Fibroblast of villous mesenchyme (primary cell): Measurements from ENCODE around the gene RESF1. TPM values are rescaled to one million over a fixed set of nuclear protein-coding genes. Genes with fewer than 3 reads are reported as not detected.
A peak's percentile ranks its signal among the peaks of the same experiment; 100 is the strongest.

Experiments
- DNase-seq: peaks from one replicate; pipeline ENCODE4 v3.0.0-alpha.2; 2010; ENCODE audit warnings: low read depth
- H3K4me3 ChIP-seq: 2 replicates; pipeline ENCODE4 v1.5.1; 2011; ENCODE audit warnings: low read depth, mild to moderate bottlenecking, low read length
- total RNA-seq: library from RNA; depleted of rRNA; stranded (reverse); fragments of >200 nt; gene quantifications from 2 replicates; pipeline ENCODE4 v1.2.3, GENCODE V29; 2012
- TF ChIP-seq, protein P1 (sequence below): IDR thresholded peaks from 2 replicates; pipeline ENCODE4 v1.5.1; 2012; ENCODE audit warnings: low read depth, mild to moderate bottlenecking, low read length; ENCODE audit not compliant: insufficient read depth

The RESF1 gene
- total RNA-seq, 1 donor = 28.1 TPM

DNA sequence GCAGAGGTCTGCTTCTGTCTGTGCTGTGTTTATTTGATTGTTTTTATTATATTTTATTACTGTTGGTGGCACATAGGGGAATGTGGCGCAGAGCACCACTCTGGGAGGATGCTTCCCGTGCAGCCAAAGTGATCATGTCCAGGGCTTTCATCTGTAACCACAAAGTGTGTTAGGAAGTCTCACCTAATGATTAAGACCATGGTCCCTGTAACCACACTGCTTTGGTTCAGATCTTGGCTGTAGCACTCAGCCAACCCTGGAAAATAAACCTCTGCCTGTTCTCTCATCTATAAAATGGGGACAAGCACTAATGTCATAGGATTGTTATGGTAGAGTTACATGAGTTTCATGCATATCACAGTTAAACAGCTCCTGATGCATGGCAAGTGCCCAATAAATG is 1.9 kb downstream of the RESF1 start:
- peak overlapping the region; percentile 89 for H3K4me3 ChIP-seq
- TF ChIP-seq, protein P1, sequence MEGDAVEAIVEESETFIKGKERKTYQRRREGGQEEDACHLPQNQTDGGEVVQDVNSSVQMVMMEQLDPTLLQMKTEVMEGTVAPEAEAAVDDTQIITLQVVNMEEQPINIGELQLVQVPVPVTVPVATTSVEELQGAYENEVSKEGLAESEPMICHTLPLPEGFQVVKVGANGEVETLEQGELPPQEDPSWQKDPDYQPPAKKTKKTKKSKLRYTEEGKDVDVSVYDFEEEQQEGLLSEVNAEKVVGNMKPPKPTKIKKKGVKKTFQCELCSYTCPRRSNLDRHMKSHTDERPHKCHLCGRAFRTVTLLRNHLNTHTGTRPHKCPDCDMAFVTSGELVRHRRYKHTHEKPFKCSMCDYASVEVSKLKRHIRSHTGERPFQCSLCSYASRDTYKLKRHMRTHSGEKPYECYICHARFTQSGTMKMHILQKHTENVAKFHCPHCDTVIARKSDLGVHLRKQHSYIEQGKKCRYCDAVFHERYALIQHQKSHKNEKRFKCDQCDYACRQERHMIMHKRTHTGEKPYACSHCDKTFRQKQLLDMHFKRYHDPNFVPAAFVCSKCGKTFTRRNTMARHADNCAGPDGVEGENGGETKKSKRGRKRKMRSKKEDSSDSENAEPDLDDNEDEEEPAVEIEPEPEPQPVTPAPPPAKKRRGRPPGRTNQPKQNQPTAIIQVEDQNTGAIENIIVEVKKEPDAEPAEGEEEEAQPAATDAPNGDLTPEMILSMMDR = no peak

GRCh38 chr12:31962076-31962475 is 2.9 kb downstream of the RESF1 start:
- H3K4me3 ChIP-seq = peak overlapping the region; percentile 89
- no peak for DNase-seq
- TF ChIP-seq, protein P1 = no peak

More for the DNA sequence above, 1.9 kb downstream of the RESF1 start:
- no peak for DNase-seq

GRCh38 chr12:31964280-31964679 is 5.1 kb downstream of the RESF1 start:
- no peak for DNase-seq
- H3K4me3 ChIP-seq = no peak overlapping the region
- TF ChIP-seq, protein P1 = no peak

DNA sequence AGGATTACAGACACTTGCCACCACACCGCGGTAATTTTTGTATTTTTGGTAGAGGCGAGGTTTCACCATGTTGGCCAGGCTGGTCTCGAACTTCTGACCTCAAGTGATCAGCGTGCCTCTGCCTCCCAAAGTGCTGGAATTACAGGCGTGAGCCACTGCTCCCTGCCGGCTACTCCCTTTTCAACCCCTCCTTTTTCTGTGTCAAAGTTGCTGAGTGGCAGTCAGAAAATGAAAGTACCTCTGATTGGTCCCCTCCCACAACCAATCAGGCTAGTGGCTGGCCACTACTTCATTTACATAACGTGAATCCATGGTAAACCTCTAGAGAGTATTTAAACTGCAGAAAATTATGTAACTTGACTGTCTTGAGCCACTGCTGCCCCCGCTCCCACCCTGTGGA is 5.9 kb downstream of the RESF1 start:
- H3K4me3 ChIP-seq = no peak overlapping the region
- no peak for DNase-seq
- TF ChIP-seq, protein P1 = no peak

- no peak overlapping the region for H3K4me3 ChIP-seq
- TF ChIP-seq, protein P1 = no peak
- DNase-seq = no peak
Measured at GRCh38 chr12:31966558-31967205, 7.5 kb downstream of the RESF1 start.

DNA sequence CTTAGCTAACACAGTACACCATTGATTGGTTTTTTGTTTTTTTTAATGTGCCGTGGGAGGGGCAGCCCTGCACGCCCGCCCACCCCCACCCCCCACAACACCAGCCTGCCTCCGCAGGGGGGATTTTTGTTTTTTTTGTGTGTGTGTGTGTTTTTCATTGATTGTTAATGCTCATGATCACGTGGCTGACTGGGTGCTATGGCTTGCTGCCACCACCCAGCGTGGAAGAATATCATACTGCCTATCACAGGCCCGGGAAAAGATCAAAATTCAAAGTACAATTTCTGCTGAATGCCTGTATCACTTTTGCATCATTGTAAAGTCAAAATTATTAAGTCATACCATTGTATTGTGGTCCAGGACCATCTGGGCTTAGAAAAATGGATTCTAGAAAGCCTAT is 8.3 kb downstream of the RESF1 start:
- TF ChIP-seq, protein P1 = no peak
- no peak for DNase-seq
- no peak overlapping the region for H3K4me3 ChIP-seq

GRCh38 chr12:31970199-31970598 is 11.0 kb downstream of the RESF1 start:
- TF ChIP-seq, protein P1 = no peak
- H3K4me3 ChIP-seq = no peak overlapping the region
- no peak for DNase-seq
